ENCODE results near the gene PRDM5.

- TF ChIP-seq EZH2phosphoT487 (IDR thresholded peaks at IDR 0.05; ENCODE audit: insufficient read depth, low read depth) (no peak), EZH2 (IDR thresholded peaks at IDR 0.05; ENCODE audit: insufficient read depth, poor library complexity, severe bottlenecking) (no peak)
These were observed 4.4 kb downstream of the PRDM5 start for GRCh38 chr4:120918092-120918491.

Data from GM23248 (cell line).